GM18861 (cell line): Measurements from ENCODE around the gene CYBC1.

Experiments used
- ATAC-seq: cut with Tn5 transposase; IDR thresholded peaks from one replicate; pipeline ENCODE4 v1.9.1; 2021; ENCODE audit not compliant: unreplicated experiment

Gene CYBC1

GRCh38 chr17:82411396-82412053, 39.0 kb downstream of the CYBC1 start:
- ATAC-seq = no peak

- no peak for ATAC-seq
These were observed 40.4 kb downstream of the CYBC1 start for GRCh38 chr17:82410014-82410716.

GRCh38 chr17:82408938-82409318, 41.6 kb downstream of the CYBC1 start:
- no peak for ATAC-seq

GRCh38 chr17:82408288-82408937, 42.1 kb downstream of the CYBC1 start:
- no peak for ATAC-seq

GRCh38 chr17:82407255-82407654, 43.3 kb downstream of the CYBC1 start:
- no peak for ATAC-seq

GRCh38 chr17:82406131-82406671, 44.4 kb downstream of the CYBC1 start:
- ATAC-seq = no peak

- ATAC-seq = no peak
These were observed 45.5 kb downstream of the CYBC1 start for GRCh38 chr17:82405051-82405450.

GRCh38 chr17:82403662-82404660, 46.6 kb downstream of the CYBC1 start:
- no peak for ATAC-seq

- peak; percentile 78 for ATAC-seq
These were observed 47.7 kb downstream of the CYBC1 start for GRCh38 chr17:82402865-82403264.

GRCh38 chr17:82400830-82401229, 49.7 kb downstream of the CYBC1 start:
- peak; percentile 41 for ATAC-seq

GRCh38 chr17:82400206-82400605, 50.3 kb downstream of the CYBC1 start:
- no peak for ATAC-seq

GRCh38 chr17:82399601-82400101, 50.9 kb downstream of the CYBC1 start:
- ATAC-seq = no peak

- ATAC-seq = no peak
These were observed 51.5 kb downstream of the CYBC1 start for GRCh38 chr17:82399041-82399441.

GRCh38 chr17:82397449-82398335, 52.9 kb downstream of the CYBC1 start:
- ATAC-seq = no peak

GRCh38 chr17:82396601-82397435, 53.7 kb downstream of the CYBC1 start:
- no peak for ATAC-seq

- ATAC-seq = no peak
These were observed 56.3 kb downstream of the CYBC1 start for GRCh38 chr17:82394278-82394677.

- ATAC-seq = no peak
These were observed 57.6 kb downstream of the CYBC1 start for GRCh38 chr17:82392941-82393340.
